Adipocyte (in vitro differentiated cells): ENCODE measurements around the gene INTS3.

Source experiments
- DNase-seq: peaks from one replicate; pipeline ENCODE4 v3.0.0-alpha.2; 2015; ENCODE audit warnings: low read depth
- H3K27me3 ChIP-seq: replicated peaks from 2 replicates; pipeline ENCODE4 v1.7.0; 2013; ENCODE audit warnings: mild to moderate bottlenecking, low read length, moderate library complexity; ENCODE audit not compliant: control insufficient read depth, insufficient read depth
- H3K36me3 ChIP-seq: 2 replicates; pipeline ENCODE4 v1.7.0; 2013; ENCODE audit warnings: low read length, mild to moderate bottlenecking, moderate library complexity; ENCODE audit not compliant: control insufficient read depth, insufficient read depth, severe bottlenecking
- H3K4me1 ChIP-seq: 2 replicates; pipeline ENCODE4 v1.7.0; 2013; ENCODE audit warnings: mild to moderate bottlenecking, low read length, moderate library complexity; ENCODE audit not compliant: control insufficient read depth, insufficient read depth
- H3K4me3 ChIP-seq: 2 replicates; pipeline ENCODE4 v1.7.0; 2013; ENCODE audit warnings: mild to moderate bottlenecking, low read length, moderate library complexity
- H3K9ac ChIP-seq: 2 replicates; pipeline ENCODE4 v1.7.0; 2013; ENCODE audit warnings: mild to moderate bottlenecking, low read length, moderate library complexity
- H3K9me3 ChIP-seq: 2 replicates; pipeline ENCODE4 v1.7.0; 2013; ENCODE audit warnings: mild to moderate bottlenecking, low read length, moderate library complexity; ENCODE audit not compliant: control insufficient read depth

The INTS3 gene

GRCh38 chr1:153786038-153786790 is 58.4 kb downstream of the INTS3 start:
- Histone ChIP-seq H3K4me3 (no peak overlapping the region), H3K9ac (no peak overlapping the region), H3K9me3 (no peaks in the 10 kb centered on the region), H3K27me3 (no peaks in the 10 kb centered on the region), H3K36me3 (no peaks in the 10 kb centered on the region), H3K4me1 (peaks cover 29% of the 10 kb centered on the region)
- DNase-seq: no peak

GRCh38 chr1:153789478-153790034 is 61.7 kb downstream of the INTS3 start:
- Histone ChIP-seq H3K4me3 (peak overlapping the region; percentile 85), H3K9ac (peak overlapping the region; percentile 93), H3K9me3 (no peaks in the 10 kb centered on the region), H3K36me3 (no peaks in the 10 kb centered on the region), H3K4me1 (peaks cover 30% of the 10 kb centered on the region), H3K27me3 (no peaks in the 10 kb centered on the region)
- no peak for DNase-seq

- peaks cover 30% of the 10 kb centered on the region for H3K4me1 ChIP-seq
- H3K27me3 ChIP-seq: no peaks in the 10 kb centered on the region
- no peaks in the 10 kb centered on the region for H3K36me3 ChIP-seq
- H3K9me3 ChIP-seq: no peaks in the 10 kb centered on the region
- DNase-seq: peak; percentile 64
- peak overlapping the region; percentile 85 for H3K4me3 ChIP-seq
- H3K9ac ChIP-seq: peak overlapping the region; percentile 93
These were observed 62.6 kb downstream of the INTS3 start for GRCh38 chr1:153790313-153790965.

- peak; percentile 95 for DNase-seq
- H3K4me3 ChIP-seq: peak overlapping the region; percentile 85
- peak overlapping the region; percentile 93 for H3K9ac ChIP-seq
- peaks cover 30% of the 10 kb centered on the region for H3K4me1 ChIP-seq
- no peaks in the 10 kb centered on the region for H3K9me3 ChIP-seq
- H3K36me3 ChIP-seq: no peaks in the 10 kb centered on the region
- no peaks in the 10 kb centered on the region for H3K27me3 ChIP-seq
These were observed 63.3 kb downstream of the INTS3 start for GRCh38 chr1:153790966-153791647.

GRCh38 chr1:153791648-153792253 is 63.9 kb downstream of the INTS3 start:
- H3K4me3 ChIP-seq: peak overlapping the region; percentile 85
- H3K36me3 ChIP-seq: no peaks in the 10 kb centered on the region
- peak; percentile 10 for DNase-seq
- no peaks in the 10 kb centered on the region for H3K27me3 ChIP-seq
- H3K9me3 ChIP-seq: no peaks in the 10 kb centered on the region
- peak overlapping the region; percentile 93 for H3K9ac ChIP-seq
- peaks cover 30% of the 10 kb centered on the region for H3K4me1 ChIP-seq

GRCh38 chr1:153792631-153793041 is 64.8 kb downstream of the INTS3 start:
- Histone ChIP-seq H3K4me3 (no peak overlapping the region), H3K9me3 (no peaks in the 10 kb centered on the region), H3K4me1 (peaks cover 30% of the 10 kb centered on the region), H3K27me3 (no peaks in the 10 kb centered on the region), H3K9ac (no peak overlapping the region), H3K36me3 (no peaks in the 10 kb centered on the region)
- DNase-seq: no peak

GRCh38 chr1:153793261-153793972 is 65.6 kb downstream of the INTS3 start:
- DNase-seq: no peak
- no peaks in the 10 kb centered on the region for H3K36me3 ChIP-seq
- no peak overlapping the region for H3K9ac ChIP-seq
- peaks cover 26% of the 10 kb centered on the region for H3K4me1 ChIP-seq
- no peaks in the 10 kb centered on the region for H3K27me3 ChIP-seq
- no peaks in the 10 kb centered on the region for H3K9me3 ChIP-seq
- no peak overlapping the region for H3K4me3 ChIP-seq

- Histone ChIP-seq H3K4me3 (no peak overlapping the region), H3K4me1 (peaks cover 26% of the 10 kb centered on the region), H3K9ac (no peak overlapping the region), H3K36me3 (no peaks in the 10 kb centered on the region), H3K27me3 (no peaks in the 10 kb centered on the region), H3K9me3 (no peaks in the 10 kb centered on the region)
- DNase-seq: no peak
These were observed 66.2 kb downstream of the INTS3 start for GRCh38 chr1:153793973-153794615.

- Histone ChIP-seq H3K27me3 (no peaks in the 10 kb centered on the region), H3K36me3 (no peaks in the 10 kb centered on the region), H3K9me3 (no peaks in the 10 kb centered on the region), H3K9ac (no peak overlapping the region), H3K4me3 (no peak overlapping the region), H3K4me1 (peaks cover 20% of the 10 kb centered on the region)
- no peak for DNase-seq
These were observed 66.9 kb downstream of the INTS3 start for GRCh38 chr1:153794624-153795329.

GRCh38 chr1:153795330-153795837 is 67.5 kb downstream of the INTS3 start:
- peaks cover 16% of the 10 kb centered on the region for H3K4me1 ChIP-seq
- H3K9me3 ChIP-seq: no peaks in the 10 kb centered on the region
- no peak overlapping the region for H3K4me3 ChIP-seq
- H3K36me3 ChIP-seq: no peaks in the 10 kb centered on the region
- H3K9ac ChIP-seq: no peak overlapping the region
- no peaks in the 10 kb centered on the region for H3K27me3 ChIP-seq
- no peak for DNase-seq
